Kidney (tissue), 14 donors: ENCODE data around the gene FAF2. TPM values are rescaled to one million over a fixed set of nuclear protein-coding genes. Genes with fewer than 3 reads are reported as not detected.
A peak's percentile ranks its signal among the peaks of the same experiment; 100 is the strongest.

ENCODE experiments used
- DNase-seq, 5 donors: peaks; one replicate each; pipeline ENCODE4 v3.0.0-alpha.2; 2013 to 2020
- FAIRE-seq: peaks from 2 replicates; lab custom pipeline; 2012; peaks lifted over from hg19 to GRCh38; lab: Jason Lieb, UNC
- H3K27ac ChIP-seq, 2 donors: one replicate each; pipeline ENCODE4 v1.7.0; 2013; ENCODE audit warnings: low read depth in 2 of 2, low read length in 2 of 2, inconsistent platforms in 1 of 2
- H3K27me3 ChIP-seq: one replicate; pipeline ENCODE4 v1.7.1; 2013; ENCODE audit warnings: low read length, inconsistent platforms; ENCODE audit not compliant: control insufficient read depth, insufficient read depth
- H3K36me3 ChIP-seq, 3 donors: one replicate each; pipeline versions ENCODE4 v1.7.0 to v1.7.1; 2013; ENCODE audit warnings: low read length in 3 of 3, control low read depth in 1 of 3, inconsistent platforms in 1 of 3; ENCODE audit not compliant: insufficient read depth in 3 of 3, control insufficient read depth in 2 of 3
- H3K4me1 ChIP-seq, 3 donors: one replicate each; pipeline versions ENCODE4 v1.7.0 to v1.7.1; 2013; ENCODE audit warnings: low read length in 3 of 3, inconsistent platforms in 1 of 3, low read depth in 1 of 3; ENCODE audit not compliant: control insufficient read depth in 2 of 3, insufficient read depth in 2 of 3
- H3K4me3 ChIP-seq, 3 donors: one replicate each; pipeline versions ENCODE4 v1.7.0 to v1.8.1; 2013; ENCODE audit warnings: low read length in 3 of 3, control low read depth in 1 of 3, inconsistent platforms in 1 of 3
- H3K9ac ChIP-seq, 3 donors: one replicate each; pipeline versions ENCODE4 v1.7.0 to v1.7.1; 2013; ENCODE audit warnings: low read length in 3 of 3, control low read depth in 1 of 3, inconsistent platforms in 1 of 3
- H3K9me3 ChIP-seq, 3 donors: one replicate each; pipeline versions ENCODE4 v1.7.0 to v1.7.1; 2013; ENCODE audit warnings: low read length in 3 of 3, control low read depth in 1 of 3, inconsistent platforms in 1 of 3; ENCODE audit not compliant: control insufficient read depth in 2 of 3, insufficient read depth in 1 of 3
- intact Hi-C: fragments of 100-400 bp; cut with DNase I; formaldehyde crosslinking; loops from one replicate; pipeline ENCODE4 v1.11.1; 2022
- polyA plus RNA-seq: library from polyadenylated mRNA; stranded (reverse); fragments of 350-450 nt; fragmentation: Illumina TruSeq; extraction: RNeasy Lipid Tissue Mini Kit (QIAGEN cat#74804); gene quantifications from one replicate; pipeline ENCODE4 v1.2.3, GENCODE V29; 2014; ENCODE audit warnings: low read depth, low replicate concordance; ENCODE audit not compliant: insufficient read depth
- total RNA-seq: library from RNA; stranded (reverse); fragmentation: NEBNext Ultra II Directional; extraction: Animal tissue kit (Norgen Biotek cat#: 25700); gene quantifications from one replicate; pipeline ENCODE4 v1.2.1, GENCODE V29; 2021
- TF ChIP-seq, protein P1 (sequence below): IDR thresholded peaks from 3 replicates; pipeline ENCODE4 v1.5.1; 2012; ENCODE audit warnings: mild to moderate bottlenecking, moderate library complexity, borderline replicate concordance; ENCODE audit not compliant: insufficient read depth; ENCODE audit errors: extremely low read depth
- donor health status: control.
- donor health status: control.
- donor health status: control.
- donor health status: control.
- donor health status: control.
- donor health status: DM: yes; HTN: yes; CAD: no.
- donor health status: Normal renal cell carcinoma (clear cell type).

Gene FAF2
- total and polyA plus RNA-seq, 2 donors from 2014 or later, result 11.1 to 31.7 TPM

DNA sequence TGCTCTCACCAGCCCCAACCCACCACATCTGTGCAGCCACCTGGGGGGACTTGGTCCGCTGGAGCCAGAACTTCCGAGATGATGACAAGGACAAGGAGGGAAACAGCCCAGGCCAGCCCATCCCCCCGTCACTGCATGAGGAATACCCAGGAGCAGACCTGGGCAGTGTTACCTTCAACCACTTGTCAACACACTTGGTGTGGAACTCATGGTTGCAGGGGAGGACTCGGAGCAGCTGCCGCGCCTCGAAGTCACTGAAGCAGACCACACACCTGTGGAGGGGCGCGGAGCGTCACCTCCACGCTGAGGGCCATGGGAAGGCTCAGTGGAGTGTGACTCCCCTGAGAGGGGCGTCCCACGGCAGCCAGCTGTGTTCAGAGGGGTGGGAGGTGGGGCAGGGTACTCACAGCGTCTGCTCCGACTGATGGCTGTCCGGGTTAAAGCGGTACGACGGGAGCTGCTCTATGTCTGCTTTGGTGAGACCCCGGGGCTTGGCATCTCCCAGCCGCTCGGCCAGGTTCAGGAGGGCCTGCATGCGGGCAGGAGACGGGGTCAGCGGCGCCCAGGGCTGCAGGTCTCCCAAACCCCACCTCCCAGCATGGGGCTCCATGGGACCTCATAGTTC is 81.0 kb downstream of the FAF2 start:
- no peak overlapping the region for H3K27ac ChIP-seq
- H3K27me3 ChIP-seq, result no peaks in the 10 kb centered on the region
- peaks cover 0 to 27% (median 15%) of the 10 kb centered on the region in 3 donors for H3K36me3 ChIP-seq
- no peaks in the 10 kb centered on the region for H3K9me3 ChIP-seq
- intact Hi-C loops, result no loop called here
- H3K4me3 ChIP-seq, result no peak overlapping the region
- DNase-seq, result peak in 3 of 5 donors; percentile 29 to 59 (median 46)
- no peak overlapping the region for H3K9ac ChIP-seq
- peaks cover 2 to 15% (median 3%) of the 10 kb centered on the region in 3 donors for H3K4me1 ChIP-seq
- TF ChIP-seq, protein P1, sequence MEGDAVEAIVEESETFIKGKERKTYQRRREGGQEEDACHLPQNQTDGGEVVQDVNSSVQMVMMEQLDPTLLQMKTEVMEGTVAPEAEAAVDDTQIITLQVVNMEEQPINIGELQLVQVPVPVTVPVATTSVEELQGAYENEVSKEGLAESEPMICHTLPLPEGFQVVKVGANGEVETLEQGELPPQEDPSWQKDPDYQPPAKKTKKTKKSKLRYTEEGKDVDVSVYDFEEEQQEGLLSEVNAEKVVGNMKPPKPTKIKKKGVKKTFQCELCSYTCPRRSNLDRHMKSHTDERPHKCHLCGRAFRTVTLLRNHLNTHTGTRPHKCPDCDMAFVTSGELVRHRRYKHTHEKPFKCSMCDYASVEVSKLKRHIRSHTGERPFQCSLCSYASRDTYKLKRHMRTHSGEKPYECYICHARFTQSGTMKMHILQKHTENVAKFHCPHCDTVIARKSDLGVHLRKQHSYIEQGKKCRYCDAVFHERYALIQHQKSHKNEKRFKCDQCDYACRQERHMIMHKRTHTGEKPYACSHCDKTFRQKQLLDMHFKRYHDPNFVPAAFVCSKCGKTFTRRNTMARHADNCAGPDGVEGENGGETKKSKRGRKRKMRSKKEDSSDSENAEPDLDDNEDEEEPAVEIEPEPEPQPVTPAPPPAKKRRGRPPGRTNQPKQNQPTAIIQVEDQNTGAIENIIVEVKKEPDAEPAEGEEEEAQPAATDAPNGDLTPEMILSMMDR, result no peak
- no peak for FAIRE-seq

DNA sequence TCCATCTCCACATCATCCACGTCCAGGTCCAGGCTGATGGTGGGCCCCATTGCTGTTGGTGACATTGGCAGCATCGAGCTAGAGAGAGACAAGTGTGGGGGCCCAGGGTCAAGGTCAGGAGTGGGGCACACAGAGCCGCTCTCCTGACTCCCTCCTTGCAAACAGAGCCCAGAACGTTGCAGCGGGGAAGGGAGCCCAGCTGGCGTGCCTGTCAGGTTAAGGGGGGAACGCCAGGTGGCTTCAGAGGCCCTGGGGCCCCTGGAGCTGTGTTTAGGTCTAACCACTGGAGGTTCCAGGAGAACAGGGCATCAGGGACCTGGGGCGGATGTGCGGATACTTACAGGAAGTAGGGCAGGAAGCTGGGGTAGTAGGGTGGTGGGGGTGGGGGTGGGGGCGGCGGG is 81.6 kb downstream of the FAF2 start:
- intact Hi-C loops, result no loop called here
- peaks cover 2 to 20% (median 8%) of the 10 kb centered on the region in 3 donors for H3K4me1 ChIP-seq
- TF ChIP-seq, protein P1, result no peak
- DNase-seq (peak in 1 of 5 donors; percentile 77), FAIRE-seq (no peak)
- no peaks in the 10 kb centered on the region for H3K9me3 ChIP-seq
- no peak overlapping the region for H3K4me3 ChIP-seq
- H3K27me3 ChIP-seq, result no peaks in the 10 kb centered on the region
- no peak overlapping the region for H3K9ac ChIP-seq
- H3K36me3 ChIP-seq, result peaks cover 0 to 27% (median 15%) of the 10 kb centered on the region in 3 donors
- no peak overlapping the region for H3K27ac ChIP-seq

DNA sequence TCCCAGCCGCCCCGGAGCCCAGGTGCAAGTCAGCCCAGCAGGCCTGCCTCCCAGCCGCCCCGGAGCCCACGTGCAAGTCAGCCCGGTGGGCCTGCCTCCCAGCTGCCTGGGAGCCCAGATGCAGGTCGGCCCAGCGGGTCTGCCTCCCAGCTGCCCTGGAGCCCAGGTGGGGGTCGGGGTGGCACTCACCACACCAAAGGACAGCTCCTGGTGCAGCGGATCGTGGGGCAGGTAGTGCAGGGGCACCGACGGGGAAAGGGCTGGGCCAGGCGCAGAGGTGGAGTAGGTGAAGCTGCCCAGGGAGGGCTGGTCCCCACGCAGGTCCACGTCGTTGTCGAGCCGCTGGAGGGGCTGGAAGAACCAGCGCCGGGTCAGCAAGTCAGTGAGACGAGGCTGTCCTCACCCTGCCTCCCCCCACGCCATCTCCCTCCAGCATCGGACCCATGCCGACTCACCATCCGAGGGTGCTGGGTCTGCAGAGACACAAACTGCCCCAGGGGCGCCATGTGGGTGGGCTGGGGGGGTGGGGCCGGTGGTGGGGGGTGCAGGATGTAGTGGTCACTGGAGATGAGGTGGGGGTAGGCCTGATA is 82.3 kb downstream of the FAF2 start:
- H3K27ac ChIP-seq, result no peak overlapping the region
- peaks cover 0 to 27% (median 15%) of the 10 kb centered on the region in 3 donors for H3K36me3 ChIP-seq
- H3K9me3 ChIP-seq, result no peaks in the 10 kb centered on the region
- H3K27me3 ChIP-seq, result no peaks in the 10 kb centered on the region
- TF ChIP-seq, protein P1, result no peak
- intact Hi-C loops, result no loop called here
- peaks cover 2 to 27% (median 13%) of the 10 kb centered on the region in 3 donors for H3K4me1 ChIP-seq
- peak in 1 of 5 donors; percentile 72 for DNase-seq
- FAIRE-seq, result no peak
- H3K4me3 ChIP-seq, result no peak overlapping the region
- no peak overlapping the region for H3K9ac ChIP-seq
